A172 (cell line): ENCODE results near the gene MKS1. TPM values are rescaled to one million over a fixed set of nuclear protein-coding genes. Genes with fewer than 3 reads are reported as not detected.

ENCODE experiments used
- DNase-seq: peaks from one replicate; pipeline ENCODE4 v3.0.0-alpha.2; 2015; ENCODE audit warnings: low spot score
- total RNA-seq: library from RNA; depleted of rRNA; stranded (reverse); fragments of >200 nt; shearing (Covaris generic); gene quantifications from 2 replicates; pipeline ENCODE4 v1.2.3, GENCODE V29; 2014

The MKS1 gene
- total RNA-seq, 1 experiment from 2014 or later: 10.3 TPM

DNA sequence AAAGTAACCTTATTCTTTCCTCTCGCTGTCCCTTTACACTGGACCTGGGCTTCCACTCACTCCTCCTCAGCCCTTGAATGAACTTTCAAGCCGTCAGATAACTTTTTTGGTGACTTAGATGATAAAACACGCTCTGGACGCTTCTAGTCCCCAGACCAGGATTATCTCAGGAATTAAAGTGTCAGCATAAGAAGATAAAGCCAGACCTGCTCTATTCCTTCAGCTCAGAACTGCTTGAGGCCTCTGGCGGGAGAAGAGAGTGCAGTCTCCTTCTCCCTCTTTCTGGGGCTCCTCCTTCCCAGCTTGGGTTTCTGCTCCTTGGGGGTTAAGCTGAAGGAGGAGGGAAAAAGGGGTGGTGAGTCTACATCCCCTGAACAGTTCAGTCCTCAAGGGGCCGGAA, 25.9 kb upstream of the MKS1 start:
- DNase-seq: no peak

DNA sequence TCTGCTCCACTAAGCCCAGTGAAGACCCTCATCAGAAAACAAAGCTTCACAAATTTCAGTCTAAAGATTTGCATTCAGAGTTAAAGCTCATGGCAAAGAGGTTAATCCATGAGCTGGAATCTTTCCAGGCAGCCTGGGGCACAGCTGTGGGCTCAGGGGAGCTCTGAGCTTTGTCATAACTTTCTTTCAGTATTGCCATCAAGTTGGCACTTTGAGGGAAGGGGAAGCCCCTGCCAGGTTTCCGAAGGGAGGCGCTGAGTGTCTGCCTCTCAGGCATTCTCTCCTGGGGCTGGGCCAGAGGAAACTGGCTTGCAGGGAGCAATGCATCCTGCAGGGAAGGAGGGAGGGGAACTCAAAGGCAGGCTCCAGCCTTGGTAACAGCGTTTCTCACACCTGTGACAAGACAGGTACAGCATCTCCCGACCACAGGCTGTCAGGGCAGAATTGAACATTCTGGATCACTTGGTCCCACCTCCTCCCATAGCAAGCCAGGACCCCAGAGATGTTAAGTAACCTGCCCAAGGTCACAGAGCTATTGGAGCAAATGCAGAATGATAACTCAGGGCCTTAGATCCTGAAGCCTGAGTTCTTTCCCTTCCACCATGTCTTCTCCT, 23.2 kb upstream of the MKS1 start:
- DNase-seq: peak; percentile 19

DNA sequence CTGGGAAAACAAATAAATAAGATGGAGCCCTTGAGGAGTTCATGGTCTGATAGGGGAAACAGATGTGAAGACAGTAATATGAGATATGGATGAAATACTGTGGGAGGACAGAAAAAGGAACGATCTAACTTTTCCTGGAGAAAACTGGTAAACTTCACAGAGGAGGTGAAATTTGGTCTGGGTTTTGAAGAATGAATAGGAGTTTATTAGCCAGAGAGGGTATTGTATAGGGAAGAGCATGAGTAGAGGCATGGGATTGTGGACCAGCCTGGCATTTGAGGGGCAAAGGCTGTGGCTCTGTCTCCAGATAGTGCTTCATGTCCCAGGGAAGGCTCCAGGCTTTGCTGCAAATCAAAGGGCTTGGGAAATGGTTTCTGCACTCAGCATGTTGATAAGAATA, 20.9 kb upstream of the MKS1 start:
- no peak for DNase-seq

- DNase-seq: no peak
These were observed 19.1 kb upstream of the MKS1 start, which contains the start of gene LPO for GRCh38 chr17:58238147-58238634. Gene LPO (plus strand): TSS chr17:58238584. CDS start chr17:58242980, 4,396 bp downstream.

DNA sequence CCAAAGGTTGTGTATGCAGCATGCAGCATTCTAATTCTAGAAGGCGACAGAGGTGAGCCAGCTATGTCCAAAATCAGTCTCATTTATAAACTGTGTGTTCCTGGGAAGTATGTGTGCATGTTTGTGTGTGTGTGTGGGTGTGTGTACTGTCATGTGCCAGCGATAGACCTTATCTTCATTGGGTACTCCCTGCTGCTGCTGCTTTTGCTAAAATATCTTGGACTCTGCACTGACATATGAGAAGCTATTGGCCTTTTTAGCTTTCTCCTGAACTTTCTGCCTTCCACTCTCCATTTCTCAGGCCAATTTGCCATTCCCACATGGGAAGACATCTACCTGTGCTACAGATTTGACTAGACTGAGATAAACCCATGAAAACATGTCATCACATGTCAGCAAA, 17.3 kb upstream of the MKS1 start:
- no peak for DNase-seq

DNA sequence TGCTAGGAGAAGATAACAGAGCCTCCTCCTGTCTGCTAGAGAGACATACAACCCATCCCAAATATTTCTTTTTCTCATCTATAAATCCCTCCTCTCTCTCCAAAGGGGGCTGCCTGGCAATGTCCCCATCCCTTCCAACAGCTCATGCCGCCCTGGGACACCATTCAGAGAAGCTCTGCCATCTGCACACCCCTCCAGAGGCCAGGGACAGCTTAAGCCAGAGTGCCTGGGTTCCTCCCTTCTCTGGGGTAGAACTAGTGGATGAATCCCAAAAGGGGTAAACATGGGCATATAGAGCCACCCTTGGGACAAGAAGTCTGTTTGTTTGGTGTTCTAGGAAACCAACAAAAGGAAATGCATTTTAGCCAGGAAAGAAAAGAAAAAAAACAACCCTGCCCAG, 16.8 kb upstream of the MKS1 start:
- DNase-seq: no peak

DNA sequence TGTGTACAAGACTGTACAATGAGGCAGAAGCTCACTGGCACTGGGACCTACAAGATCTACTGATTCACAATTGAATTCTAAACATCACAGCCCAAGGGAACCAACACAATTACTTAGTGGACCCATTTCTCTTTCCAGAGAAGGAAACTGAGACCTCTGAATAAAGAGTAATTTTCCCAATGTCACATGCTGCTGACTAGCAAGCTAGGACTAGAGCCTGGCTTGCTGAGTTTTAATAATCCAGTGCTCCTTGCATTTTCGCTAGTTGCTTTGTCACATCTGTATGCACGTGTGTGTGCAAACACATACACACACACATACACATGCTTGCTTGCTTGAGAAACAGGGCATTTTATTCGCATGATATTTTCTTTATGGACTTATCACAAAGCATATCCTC, 15.5 kb upstream of the MKS1 start:
- DNase-seq: no peak

DNA sequence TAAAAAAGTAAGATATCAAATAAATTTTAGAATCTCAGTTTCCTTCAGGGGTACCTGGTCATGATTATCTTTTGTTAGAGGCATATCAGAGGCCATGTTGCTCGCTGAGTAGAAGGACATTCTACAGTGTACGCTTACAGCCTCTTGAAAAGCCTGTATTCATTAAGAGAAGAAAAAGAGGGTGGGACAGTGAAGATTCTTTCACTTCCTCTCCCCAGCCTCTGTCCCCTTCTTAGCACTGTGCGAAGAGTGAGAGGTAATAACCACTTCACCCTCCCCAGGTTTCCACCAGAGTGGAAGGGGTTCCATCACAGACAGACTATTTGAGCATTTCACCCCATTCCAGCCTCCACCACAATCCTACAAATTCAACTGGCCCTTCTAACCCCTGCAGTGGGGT, 14.5 kb upstream of the MKS1 start:
- no peak for DNase-seq

- DNase-seq: peak; percentile 73
These were observed 13.7 kb upstream of the MKS1 start for GRCh38 chr17:58232707-58233156.

DNA sequence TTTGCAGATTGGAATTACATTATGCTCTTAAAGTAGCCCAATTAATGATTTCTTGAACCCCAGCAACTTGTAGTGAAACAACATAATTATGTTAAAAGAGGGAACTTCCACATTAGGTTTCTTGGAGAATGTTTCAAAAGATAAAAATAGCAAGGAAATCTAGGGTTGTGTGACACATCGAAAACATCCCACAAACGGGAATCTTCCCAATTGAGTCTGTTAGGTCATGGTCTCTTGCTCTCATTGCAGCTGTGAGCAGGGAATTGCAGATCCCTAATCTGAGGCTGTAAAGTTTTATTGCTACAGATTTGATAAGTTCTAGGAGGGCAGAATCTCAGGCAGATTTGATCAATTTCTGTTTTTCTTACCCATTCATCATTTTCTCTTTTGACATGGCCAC, 12.6 kb upstream of the MKS1 start:
- no peak for DNase-seq

DNA sequence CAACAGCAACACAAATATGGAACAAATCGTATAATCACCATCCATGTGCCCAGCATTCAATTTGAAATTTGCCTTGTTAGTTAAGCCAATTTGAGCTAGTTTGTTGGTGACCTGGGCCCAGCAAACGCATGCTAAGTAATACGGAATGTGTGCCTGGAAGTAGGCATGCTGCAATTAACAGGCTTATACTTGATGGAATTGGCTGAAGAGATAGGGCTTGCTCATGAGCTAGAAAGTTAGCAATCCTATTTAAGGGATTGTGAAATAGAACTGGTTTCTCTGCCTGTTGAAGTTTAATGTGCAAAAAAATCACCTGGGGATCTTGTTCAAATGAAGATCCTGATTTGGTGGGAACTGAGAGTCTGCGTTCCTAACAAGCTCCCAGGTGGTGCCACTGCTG, 10.8 kb upstream of the MKS1 start:
- no peak for DNase-seq

DNA sequence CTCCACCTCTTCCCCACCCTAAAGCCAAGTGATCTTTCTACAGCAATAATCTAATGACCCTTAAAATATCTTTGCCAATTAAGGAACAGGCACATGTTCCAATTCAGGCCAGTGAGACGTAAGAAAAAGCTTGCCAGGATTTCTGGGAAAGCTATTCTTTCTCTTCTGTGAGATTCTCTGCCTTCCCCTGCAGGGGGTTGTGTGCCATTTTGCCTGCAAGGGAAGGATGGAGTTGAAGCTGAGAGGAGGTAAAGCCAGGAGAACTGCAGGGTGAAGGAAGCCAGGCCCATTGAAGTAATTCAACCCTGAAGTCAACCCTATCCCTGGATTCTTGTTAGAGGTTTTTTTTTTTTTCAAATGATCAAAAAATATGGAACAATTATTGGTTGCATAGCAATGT, 10.3 kb upstream of the MKS1 start:
- no peak for DNase-seq

DNA sequence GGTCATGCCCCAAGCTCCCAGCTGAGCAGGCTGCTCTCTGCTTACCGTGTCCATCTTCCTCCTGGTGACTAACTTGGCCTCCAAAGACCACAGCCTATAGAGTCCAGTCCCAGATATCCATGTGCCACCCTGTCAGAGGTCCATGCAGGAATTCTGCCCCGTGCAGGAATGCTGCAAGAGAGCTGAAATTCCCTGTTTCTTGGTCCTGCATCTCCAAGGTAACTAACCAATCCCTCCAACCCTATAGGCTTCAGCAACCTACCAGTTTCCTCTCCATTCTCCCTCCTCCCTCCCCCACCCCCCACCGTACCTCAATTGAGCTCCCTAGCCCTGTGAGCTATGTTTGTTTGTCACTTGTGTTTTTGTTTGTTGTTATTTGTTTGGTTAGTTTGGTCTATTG, 9.6 kb upstream of the MKS1 start:
- no peak for DNase-seq

DNA sequence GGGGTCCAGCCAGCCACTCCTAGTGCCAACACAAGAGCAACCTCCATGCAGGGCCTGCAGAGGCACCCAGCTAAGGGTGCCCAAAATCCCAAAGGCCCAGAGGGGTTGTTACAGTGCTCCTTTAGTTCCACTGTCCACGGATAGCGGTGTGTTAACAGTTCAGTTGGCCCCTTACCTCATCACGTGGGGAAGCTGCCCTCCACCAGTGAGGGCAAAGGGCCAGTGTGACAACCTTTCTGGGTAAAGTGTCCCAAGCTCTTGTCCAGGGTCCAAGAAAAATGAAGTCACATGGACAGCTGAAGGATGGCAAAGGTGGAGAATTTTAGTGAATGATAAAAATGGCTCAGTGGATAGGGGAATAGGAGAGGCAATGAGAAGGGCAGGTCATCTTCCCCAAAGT, 8.7 kb upstream of the MKS1 start:
- DNase-seq: no peak

- DNase-seq: peak; percentile 79
These were observed 5.3 kb upstream of the MKS1 start for GRCh38 chr17:58224315-58224714.

DNA sequence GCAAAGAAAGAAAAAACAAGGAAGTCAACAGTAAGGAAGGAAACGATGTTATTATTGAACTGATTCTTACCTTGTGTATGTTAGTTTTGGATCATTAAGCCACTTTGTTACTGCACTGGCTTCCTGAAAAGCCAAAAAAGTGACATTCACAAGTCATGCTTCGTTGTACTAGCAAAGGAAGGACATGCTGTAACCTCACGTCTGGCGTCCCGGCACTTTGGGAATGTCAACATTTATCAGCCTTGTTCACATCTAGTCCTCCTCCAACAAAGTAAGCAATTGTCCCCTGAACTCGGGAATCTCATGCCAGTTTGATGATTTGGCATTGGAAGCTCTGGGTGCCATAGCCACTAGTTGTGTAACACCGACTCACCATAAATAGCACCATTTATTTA, 731 bp upstream of the MKS1 start:
- no peak for DNase-seq

GRCh38 chr17:58217766-58218165, 1.3 kb downstream of the MKS1 start:
- no peak for DNase-seq

GRCh38 chr17:58215685-58216084, 3.4 kb downstream of the MKS1 start:
- peak; percentile 16 for DNase-seq

GRCh38 chr17:58210922-58211321, 8.1 kb downstream of the MKS1 start:
- no peak for DNase-seq

- no peak for DNase-seq
These were observed 10.7 kb downstream of the MKS1 start for GRCh38 chr17:58208344-58208743.

DNA sequence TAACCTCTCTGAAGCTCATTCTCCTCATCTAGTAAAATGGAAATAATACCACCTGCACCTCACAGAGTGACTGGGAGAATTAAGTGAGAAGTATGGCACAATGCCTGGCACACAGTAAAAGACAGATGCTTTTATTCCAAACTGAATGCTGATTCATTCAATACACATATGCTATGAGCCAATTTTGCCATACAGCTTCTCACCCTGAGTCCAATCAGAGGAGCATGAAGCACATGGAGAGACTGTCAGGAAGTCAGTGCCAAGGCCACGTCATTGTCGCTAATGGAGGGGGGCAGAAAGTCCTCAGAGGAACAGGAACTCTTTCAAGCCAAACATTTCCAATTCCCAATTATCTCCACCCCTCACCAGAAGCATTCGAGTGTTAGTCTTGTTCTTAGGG, 11.6 kb downstream of the MKS1 start:
- DNase-seq: no peak

DNA sequence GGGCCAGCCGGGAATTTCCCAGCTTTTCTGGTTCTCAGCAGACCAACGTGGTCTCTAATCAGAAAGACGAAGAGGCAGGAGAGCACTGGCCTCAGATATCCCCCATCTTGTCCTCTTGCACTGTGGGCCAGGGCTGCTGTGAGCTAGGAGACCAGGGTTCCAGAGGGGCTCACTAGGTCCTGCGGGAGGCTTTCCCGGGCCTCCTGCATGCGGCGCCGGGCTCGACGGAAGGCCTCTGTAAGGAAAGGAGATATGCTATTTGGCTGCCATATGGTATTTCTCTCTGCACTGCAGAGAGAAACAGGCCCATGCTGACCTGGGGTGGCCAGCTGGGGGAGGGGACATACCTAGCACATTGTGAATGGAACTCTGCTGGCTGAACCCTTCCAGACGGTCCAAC, 13.1 kb downstream of the MKS1 start:
- DNase-seq: no peak

- DNase-seq: no peak
These were observed 14.3 kb downstream of the MKS1 start for GRCh38 chr17:58204796-58205195.

GRCh38 chr17:58202859-58203258, 16.2 kb downstream of the MKS1 start:
- no peak for DNase-seq
